GF-D8 (cell line): ENCODE data around the gene COL9A1.

Experiments used
- DNase-seq: peaks from one replicate; lab custom pipeline; 2025; lab: John Stamatoyannopoulos, UW

Gene COL9A1

DNA sequence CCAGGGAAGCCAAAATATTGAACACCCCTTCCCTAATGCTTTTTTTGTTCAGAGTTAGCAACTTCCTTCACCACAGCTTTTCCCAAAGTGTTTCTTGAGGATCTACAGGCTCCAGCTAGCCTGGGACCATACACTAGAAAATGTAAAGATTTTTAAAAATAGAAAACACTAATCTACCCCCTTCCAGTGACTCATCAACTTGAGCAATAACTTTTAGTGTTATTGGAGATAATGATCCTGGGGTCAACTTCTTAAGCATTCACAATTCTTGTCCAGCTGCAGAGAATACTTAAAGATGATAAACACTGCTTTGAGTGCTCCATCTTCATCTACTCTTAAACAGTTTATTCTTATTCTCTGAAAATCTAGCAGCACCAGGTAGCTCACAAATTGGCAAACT lies 131.6 kb downstream of the COL9A1 start:
- no peak for DNase-seq

DNA sequence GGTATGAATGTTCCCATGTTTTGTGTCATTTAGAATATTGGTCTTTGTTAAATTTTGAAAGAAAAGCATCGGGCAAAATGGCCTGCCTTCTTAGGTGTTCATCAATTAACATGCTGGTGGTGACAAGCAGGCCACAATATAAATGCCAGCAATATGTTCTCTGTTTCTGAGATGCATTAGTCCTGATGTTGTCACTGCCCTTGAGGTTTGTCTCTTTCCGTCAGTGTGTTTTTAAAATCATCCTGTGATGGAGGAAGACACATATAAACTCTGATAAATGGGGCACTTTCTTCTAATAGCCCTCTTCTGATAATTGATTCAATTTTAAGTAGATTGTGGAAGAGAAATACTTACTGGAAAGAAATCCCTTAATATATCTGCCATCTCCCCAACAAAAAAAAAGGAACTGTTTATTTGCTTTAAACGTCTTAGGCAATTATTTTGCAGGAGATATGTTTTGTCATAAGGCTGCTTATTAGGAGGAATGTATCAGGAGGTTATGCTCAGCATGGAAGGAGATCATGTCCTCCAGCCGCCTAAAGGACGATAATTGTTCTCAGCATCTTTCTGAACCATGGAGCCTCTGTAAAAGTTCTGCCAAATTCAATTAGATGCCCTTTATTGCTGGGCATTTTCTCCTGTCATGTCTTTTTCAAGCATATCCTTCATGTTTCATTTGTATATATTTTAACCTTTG lies 134.1 kb downstream of the COL9A1 start:
- DNase-seq: no peak
